ENCODE measurements around the gene ITGA7.

The ITGA7 gene

GRCh38 chr12:55720071-55720564 is 12.4 kb upstream of the ITGA7 start, which contains the start of gene RDH5:
RDH5 (plus strand) TSS chr12:55720393; CDS start chr12:55721185, 792 bp downstream.
- in situ Hi-C loops (cut with HindIII; ENCODE audit: low sequenced_read_pairs): no loop called here

DNA sequence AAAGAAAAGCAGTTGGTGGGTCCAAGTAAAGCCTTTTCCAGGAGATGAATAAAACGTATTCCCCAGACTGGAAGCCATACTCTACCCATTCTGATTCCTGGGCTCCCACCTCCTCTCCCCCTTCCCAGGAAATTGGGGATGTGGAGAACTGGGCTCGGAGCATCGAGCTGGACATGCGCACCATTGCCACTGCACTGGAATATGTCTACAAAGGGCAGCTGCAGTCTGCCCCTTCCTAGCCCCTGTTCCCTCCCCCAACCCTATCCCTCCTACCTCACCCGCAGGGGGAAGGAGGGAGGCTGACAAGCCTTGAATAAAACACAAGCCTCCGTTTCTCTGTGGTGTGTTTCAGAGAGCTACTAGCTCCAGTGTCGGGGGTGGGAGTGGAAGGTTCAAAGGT is 11.7 kb upstream of the ITGA7 start:
- in situ Hi-C loops (cut with HindIII; ENCODE audit: low sequenced_read_pairs): no loop called here

- in situ Hi-C loops (cut with HindIII; ENCODE audit: low sequenced_read_pairs): no loop called here
These were observed 11.0 kb upstream of the ITGA7 start for GRCh38 chr12:55718624-55719275.

- in situ Hi-C loops (cut with HindIII; ENCODE audit: low sequenced_read_pairs): no loop called here
These were observed 10.3 kb upstream of the ITGA7 start for GRCh38 chr12:55718015-55718414.

DNA sequence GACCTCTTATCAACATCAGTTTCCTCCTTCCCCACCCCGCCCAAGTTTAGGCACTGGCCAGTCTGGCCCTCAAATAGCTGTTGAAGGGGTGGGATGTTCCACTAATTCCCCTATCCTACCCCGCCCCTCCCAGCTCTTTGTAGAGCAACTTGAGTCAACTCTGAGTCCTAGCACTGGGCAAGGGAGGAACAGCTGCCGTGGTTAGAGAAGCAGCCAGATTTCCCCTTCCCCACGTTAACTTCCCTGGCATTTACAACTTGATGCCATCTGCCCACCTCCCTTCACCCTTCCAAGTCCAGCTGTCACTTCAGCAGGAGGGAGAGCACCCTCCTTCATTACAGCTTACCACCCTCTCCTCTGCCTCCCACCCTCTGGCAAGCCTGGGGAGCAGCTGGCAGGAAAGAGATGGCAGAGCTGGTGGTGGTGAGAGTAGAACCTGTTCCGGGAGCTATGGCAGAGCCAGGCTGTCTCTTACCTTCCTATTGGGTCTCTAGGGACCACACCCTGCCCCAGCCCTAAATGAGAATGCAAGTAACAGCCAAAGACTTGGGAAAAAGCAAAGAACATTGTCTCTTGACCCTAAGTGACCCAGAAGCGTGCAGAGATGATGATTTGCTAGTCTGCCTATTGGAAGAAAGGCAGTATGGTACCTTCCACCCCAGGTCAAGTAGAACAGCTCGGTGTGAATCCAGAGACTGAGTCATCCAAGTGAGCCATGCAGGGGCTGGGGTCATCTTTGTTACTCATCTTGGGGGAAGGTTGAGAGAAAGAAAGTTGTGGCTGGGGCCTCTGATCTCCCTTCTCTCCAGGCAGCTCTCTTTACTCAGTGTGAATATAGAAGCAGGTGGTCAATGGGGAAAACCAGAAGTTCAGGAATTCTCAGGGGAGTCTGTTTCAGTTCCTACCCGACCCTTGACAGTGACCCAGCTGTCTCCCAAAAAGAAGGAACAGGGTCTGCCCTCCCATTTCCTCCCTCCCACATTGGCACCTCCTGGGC is 9.6 kb upstream of the ITGA7 start:
- in situ Hi-C loops (cut with HindIII; ENCODE audit: low sequenced_read_pairs): no loop called here

DNA sequence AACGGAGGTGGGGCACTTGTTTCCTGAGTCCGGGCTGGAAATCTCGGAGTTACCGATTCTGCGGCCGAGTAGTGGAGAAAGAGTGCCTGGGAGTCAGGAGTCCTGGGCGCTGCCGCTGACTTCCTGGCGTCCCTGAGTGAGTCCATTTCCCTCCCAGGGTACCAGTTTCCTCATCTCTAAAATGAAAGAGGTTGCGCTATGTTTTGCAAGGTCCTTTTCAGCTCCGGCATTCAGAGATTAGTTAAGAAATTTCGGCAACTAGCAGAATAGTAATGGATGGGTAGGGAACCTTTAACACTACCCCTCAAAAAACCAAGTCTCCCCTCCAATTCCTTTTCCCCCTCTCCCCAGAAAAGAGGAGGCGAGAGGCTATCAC is 8.9 kb upstream of the ITGA7 start:
- in situ Hi-C loops (cut with HindIII; ENCODE audit: low sequenced_read_pairs): no loop called here

GRCh38 chr12:55715833-55716581 is 8.3 kb upstream of the ITGA7 start, which contains the start of gene BLOC1S1:
BLOC1S1 (plus strand) TSS chr12:55716046; CDS start chr12:55716052, 6 bp downstream.
- in situ Hi-C loops (cut with HindIII; ENCODE audit: low sequenced_read_pairs): no loop called here

DNA sequence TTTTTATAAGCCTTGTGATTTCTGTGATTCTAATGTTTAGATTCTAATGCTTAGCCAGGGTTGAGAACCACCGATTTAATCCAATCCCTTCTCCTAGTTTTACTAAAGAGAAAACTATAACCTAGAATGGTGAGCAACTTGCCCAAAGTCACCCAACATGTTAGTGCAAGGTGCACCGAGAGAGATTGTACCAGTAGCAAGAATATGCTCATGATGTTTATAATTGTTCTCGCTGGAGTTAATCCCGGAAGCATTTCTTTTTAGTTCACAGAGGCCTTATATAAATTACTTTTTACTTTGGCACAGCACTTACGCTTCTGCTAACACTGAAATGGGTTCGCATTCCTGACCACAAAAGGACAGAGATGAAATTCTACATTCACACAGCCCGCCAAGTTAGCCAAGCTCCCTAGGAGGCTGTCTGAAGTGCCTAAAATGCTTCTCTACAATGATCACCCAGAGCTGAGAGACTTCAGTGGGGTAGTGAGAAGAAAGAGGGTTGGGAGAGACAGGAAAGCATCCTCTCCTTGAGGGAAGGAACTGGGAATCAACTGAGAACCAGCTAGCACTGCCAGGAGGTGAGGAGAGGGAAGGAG is 7.6 kb upstream of the ITGA7 start:
- in situ Hi-C loops (cut with HindIII; ENCODE audit: low sequenced_read_pairs): no loop called here

GRCh38 chr12:55713721-55714120 is 6.0 kb upstream of the ITGA7 start:
- in situ Hi-C loops (cut with HindIII; ENCODE audit: low sequenced_read_pairs): no loop called here

GRCh38 chr12:55712700-55713415 is 5.2 kb upstream of the ITGA7 start:
- in situ Hi-C loops (cut with HindIII; ENCODE audit: low sequenced_read_pairs): no loop called here

DNA sequence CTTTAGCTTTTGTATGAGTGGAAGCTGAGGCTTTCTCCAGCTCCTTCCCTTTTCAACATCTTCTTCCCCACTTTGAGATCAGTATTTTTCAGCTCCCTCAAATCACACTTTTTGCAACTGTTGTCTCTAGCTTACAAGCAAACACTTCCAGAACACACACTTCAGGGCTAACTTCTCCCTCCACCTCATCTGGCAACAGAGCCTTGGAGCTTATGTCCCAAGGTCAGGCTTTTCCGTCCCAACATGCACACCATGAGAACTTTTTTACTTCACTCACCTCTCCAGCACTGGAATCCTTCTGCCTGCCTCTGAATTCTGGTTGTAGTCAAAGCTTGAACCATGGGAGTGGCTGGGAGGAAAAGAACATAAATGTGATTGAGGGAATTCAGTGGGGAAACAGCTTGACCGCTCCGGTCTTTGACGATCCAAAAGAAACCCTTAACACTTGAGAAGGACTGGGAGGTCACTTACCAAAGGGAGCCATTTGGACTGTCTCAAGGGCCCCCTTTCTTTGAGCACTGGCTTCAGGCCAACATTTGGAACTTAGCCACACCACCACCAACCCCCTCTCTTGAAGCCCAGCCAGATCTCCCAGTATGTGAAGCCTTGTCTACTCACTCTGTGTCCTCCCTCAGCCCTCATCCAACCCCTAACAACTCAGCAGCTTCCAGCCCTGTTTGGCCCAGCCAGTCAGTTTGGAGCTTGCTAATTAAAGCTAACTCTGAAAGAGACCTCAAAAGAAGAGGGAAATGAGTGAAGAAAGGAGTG is 4.3 kb upstream of the ITGA7 start:
- in situ Hi-C loops (cut with HindIII; ENCODE audit: low sequenced_read_pairs): no loop called here

DNA sequence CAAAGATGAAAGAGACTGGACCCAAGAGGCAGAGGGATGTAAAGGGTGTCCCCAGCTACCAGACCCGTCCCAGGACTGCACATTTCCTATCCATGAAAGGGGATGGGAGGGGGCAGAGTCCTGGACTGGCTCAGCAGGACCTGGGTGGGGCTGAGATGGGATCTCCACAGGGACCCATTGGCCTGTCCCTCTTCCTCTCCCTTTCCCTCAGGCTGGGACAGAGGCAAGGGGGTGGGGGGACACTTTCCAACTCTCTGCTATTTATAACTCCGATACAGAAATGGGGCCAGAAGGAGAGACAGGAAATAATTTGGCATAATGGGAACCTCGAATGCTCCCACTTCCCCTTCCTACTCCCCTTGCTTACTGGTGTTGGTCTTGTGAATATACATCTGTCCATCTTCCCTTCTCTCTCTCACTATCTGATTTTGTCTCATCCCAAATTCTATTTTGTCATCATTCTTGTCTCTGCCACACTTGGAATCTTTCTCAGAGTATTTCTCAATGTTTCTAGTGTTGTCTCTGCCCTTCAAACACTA is 1.1 kb upstream of the ITGA7 start:
- in situ Hi-C loops (cut with HindIII; ENCODE audit: low sequenced_read_pairs): no loop called here

- in situ Hi-C loops (cut with HindIII; ENCODE audit: low sequenced_read_pairs): no loop called here
These were observed 459 bp downstream of the ITGA7 start for GRCh38 chr12:55707219-55707671.

DNA sequence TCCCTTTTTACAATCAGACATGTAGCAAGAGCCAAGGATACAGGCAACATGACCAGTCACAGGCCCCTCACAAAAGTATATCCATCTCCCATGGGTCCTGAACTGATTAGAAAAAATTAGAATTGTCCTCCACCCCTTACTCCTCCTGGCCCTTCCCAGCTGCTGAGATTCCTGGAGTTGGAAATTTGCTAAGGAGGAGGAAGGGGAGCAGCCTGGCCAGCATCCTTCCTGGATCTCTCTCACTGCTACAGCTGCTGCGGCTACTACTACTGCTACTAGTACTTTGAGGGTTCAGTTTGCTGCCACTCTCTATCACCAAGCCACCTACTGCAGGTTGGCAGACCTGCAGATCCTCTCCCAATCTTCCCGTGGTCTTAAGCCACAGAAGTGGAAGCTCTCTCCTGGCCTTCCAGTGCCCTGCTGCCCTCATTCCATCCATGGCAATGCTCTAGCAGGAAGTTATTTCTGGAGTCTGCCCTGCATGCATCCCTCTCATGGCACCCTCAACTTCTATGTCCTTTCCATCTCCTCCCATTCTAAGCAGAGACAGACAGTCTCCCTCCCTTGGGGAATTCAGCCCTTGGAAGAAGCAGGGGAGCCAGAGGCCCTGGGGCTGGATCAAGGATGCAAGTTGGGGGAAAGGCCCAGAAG is 1.0 kb downstream of the ITGA7 start:
- in situ Hi-C loops (cut with HindIII; ENCODE audit: low sequenced_read_pairs): no loop called here

DNA sequence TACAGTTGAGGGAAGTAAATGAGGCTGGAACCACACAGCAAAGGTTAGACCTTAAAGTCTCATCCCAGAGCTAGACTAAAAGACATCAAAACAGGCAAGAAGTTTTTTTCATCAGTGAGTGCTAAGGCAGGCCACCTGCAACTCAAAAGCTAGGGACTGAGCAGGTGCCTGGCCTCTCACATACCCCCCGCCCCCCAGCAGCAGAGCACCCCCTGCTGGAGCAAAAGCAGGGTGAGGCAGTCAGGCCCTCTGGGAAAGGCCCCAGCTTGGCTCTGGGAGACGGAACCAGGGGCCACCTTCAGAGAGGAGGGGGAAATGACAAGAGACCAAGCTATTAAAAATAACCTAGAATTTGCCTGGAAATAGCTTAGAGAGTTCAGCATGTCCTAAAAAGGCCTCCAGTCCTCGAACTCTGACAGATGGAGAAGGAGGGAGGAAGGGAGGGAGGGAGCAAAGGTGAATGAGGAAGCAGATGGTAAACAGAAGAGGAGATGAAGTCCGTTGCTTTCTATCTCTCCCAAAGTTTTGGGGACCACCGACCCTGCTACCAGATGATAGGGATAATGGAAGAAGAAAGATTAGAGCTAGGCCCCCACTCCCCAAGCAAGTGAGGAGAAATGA is 1.8 kb downstream of the ITGA7 start:
- in situ Hi-C loops (cut with HindIII; ENCODE audit: low sequenced_read_pairs): no loop called here

DNA sequence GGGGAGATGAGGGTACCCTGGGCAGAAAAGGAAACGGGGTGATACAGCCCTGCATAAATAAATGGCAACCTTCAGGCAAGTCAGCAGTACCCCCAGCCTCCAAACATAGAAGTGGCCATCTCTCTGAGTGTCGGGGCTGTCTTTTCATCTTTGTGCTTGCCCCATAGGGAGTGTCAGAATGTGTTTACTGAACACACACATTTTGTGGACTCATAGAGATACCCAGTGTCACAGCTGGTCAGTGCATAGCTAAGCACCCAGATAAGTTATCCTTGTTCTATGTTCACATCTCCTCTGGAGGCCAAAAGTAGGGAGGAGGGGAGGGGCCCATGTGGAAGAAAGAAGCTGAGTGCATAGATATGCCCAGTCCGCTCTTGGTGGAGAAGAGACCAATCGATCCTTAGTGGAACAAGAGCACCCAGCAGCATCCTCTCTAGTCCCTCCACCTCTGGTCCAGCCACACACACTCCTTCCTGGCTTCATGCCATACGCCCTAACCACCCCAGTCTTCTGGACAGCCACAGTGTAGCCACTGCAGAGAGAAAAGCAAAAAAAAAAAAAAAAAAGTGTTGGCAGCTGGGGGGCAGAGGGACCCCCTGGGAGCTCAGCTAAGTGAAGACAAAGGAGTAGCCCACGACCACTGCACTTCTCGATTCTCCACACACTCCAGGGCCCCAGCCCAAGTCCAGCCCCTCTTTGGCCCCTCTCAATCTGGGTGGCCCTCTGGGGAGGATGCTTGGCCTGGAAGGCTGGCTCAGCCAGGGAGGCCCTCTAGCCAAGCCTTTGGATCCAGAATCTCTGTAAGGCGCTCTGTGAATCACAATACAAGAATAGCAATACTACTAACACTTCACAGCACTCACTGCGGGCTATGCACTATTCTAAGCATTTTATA is 2.6 kb downstream of the ITGA7 start:
- in situ Hi-C loops (cut with HindIII; ENCODE audit: low sequenced_read_pairs): no loop called here
